Naive thymus-derived CD8-positive, alpha-beta T cell (primary cell): ENCODE results near the gene SCAI. TPM values are rescaled to one million over a fixed set of nuclear protein-coding genes. Genes with fewer than 3 reads are reported as not detected.
"Not testable (repeated sequence)": the region's sequence is repeated elsewhere in the genome, so short reads cannot be mapped to it uniquely, and the experiment has no call there.

Experiments used
- ATAC-seq, 2 donors: fragments of 150-1000 bp; cut with Tn5 transposase in 1 of 2; sonication (Bioruptor Pico), chemical (Tn5 transposase) in 1 of 2; 1 replicate in 1 of 2; 2 replicates in 1 of 2; pipeline ENCODE4 v1.10.0; 2021; ENCODE audit warnings: mild to moderate bottlenecking in 2 of 2, moderate library complexity in 2 of 2
- POLR2A ChIA-PET: fragments of 350-600 bp; sonication (Branson Sonifier 250); formaldehyde crosslinking; loops from one replicate; lab custom pipeline; 2021; ENCODE audit warnings: antibody characterized with exemption; lab: Charles Lee
- DNase-seq, 10 donors: peaks; one replicate each; pipeline versions ENCODE4 v3.0.0 to v3.0.0-alpha.2; 2020 to 2022
- H3K27ac Mint-ChIP-seq, 10 donors: one replicate each; pipeline ENCODE4 v1.8.0; 2020 to 2022; ENCODE audit warnings: mild to moderate bottlenecking in 10 of 10, mixed read lengths in 10 of 10, moderate library complexity in 4 of 10, inconsistent platforms in 1 of 10
- H3K27me3 Mint-ChIP-seq, 5 donors: one replicate each; pipeline ENCODE4 v1.8.0; 2021 to 2022; ENCODE audit warnings: mixed read lengths in 5 of 5
- H3K36me3 Mint-ChIP-seq, 3 donors: one replicate each; pipeline ENCODE4 v1.8.0; 2020 to 2022; ENCODE audit warnings: mixed read lengths in 3 of 3, mild to moderate bottlenecking in 2 of 3, inconsistent platforms in 1 of 3
- H3K4me1 Mint-ChIP-seq, 4 donors: one replicate each; pipeline ENCODE4 v1.8.0; 2021 to 2022; ENCODE audit warnings: mixed read lengths in 4 of 4
- H3K4me3 Mint-ChIP-seq, 10 donors: one replicate each; pipeline ENCODE4 v1.8.0; 2020 to 2022; ENCODE audit warnings: mild to moderate bottlenecking in 10 of 10, mixed read lengths in 10 of 10, moderate library complexity in 6 of 10, inconsistent platforms in 1 of 10
- H3K9me3 Mint-ChIP-seq, 9 donors: one replicate each; pipeline ENCODE4 v1.8.0; 2020 to 2022; ENCODE audit warnings: mixed read lengths in 9 of 9, mild to moderate bottlenecking in 3 of 9, inconsistent platforms in 1 of 9, moderate library complexity in 1 of 9
- polyA plus RNA-seq, 3 donors: library from polyadenylated mRNA; unstranded; fragments of 300-500 nt; fragmentation: Illumina TruSeq; gene quantifications; one replicate each; pipeline ENCODE4 v1.2.3, GENCODE V29; 2021
- total RNA-seq, 8 experiments: library from RNA in 2 of 8; stranded (reverse) in 2 of 8; gene quantifications; one replicate each; pipeline ENCODE4 v1.2.3 and lab custom pipeline; 2021 to 2026

The SCAI gene
- total and polyA plus RNA-seq, 5 experiments from 2014 or later: 1.1 to 15.7 (median 3.9) TPM

GRCh38 chr9:125095821-125096443, 47.4 kb downstream of the SCAI start:
- Mint-ChIP-seq H3K9me3 (peaks cover 0 to 10% (median 5%) of the 10 kb centered on the region in 9 donors), H3K27ac (peak overlapping the region in 1 of 10 donors; percentile 39), H3K4me3 (no peak overlapping the region), H3K36me3 (peaks cover 19 to 26% (median 20%) of the 10 kb centered on the region in 3 donors), H3K27me3 (no peaks in the 10 kb centered on the region), H3K4me1 (peaks cover 0 to 15% (median 9%) of the 10 kb centered on the region in 4 donors)
- POLR2A ChIA-PET: no interaction called here
- DNase-seq (no peak), ATAC-seq (no peak)

GRCh38 chr9:125091121-125091520, 52.2 kb downstream of the SCAI start:
- peaks cover 0 to 7% (median 0%) of the 10 kb centered on the region in 9 donors for H3K9me3 Mint-ChIP-seq
- peaks cover 17 to 19% (median 19%) of the 10 kb centered on the region in 3 donors for H3K36me3 Mint-ChIP-seq
- DNase-seq: no peak
- POLR2A ChIA-PET: interaction anchor here (0.6 kb wide), 1 partner anchor 117 kb away, joined by 3 read pairs; no protein-coding TSS in a partner anchor
- H3K27me3 Mint-ChIP-seq: no peaks in the 10 kb centered on the region
- H3K4me1 Mint-ChIP-seq: peaks cover 0 to 23% (median 18%) of the 10 kb centered on the region in 4 donors
- ATAC-seq: no peak
- H3K4me3 Mint-ChIP-seq: no peak overlapping the region
- no peak overlapping the region for H3K27ac Mint-ChIP-seq

GRCh38 chr9:125089331-125089730, 54.0 kb downstream of the SCAI start:
- DNase-seq: no peak
- POLR2A ChIA-PET: no interaction called here

GRCh38 chr9:125088752-125089151, 54.6 kb downstream of the SCAI start:
- Mint-ChIP-seq H3K4me3 (no peak overlapping the region), H3K27ac (no peak overlapping the region), H3K4me1 (peaks cover 0 to 17% (median 9%) of the 10 kb centered on the region in 4 donors), H3K36me3 (peaks cover 4 to 12% (median 11%) of the 10 kb centered on the region in 3 donors), H3K27me3 (no peaks in the 10 kb centered on the region), H3K9me3 (peaks cover 0 to 1% (median 0%) of the 10 kb centered on the region in 9 donors)
- ATAC-seq: no peak
- POLR2A ChIA-PET: no interaction called here
- DNase-seq: no peak

More at GRCh38 chr9:125089331-125089730, 54.0 kb downstream of the SCAI start:
- no peak for ATAC-seq
- H3K4me3 Mint-ChIP-seq: no peak overlapping the region
- no peaks in the 10 kb centered on the region for H3K27me3 Mint-ChIP-seq
- peaks cover 0 to 19% (median 12%) of the 10 kb centered on the region in 4 donors for H3K4me1 Mint-ChIP-seq
- no peaks in the 10 kb centered on the region for H3K9me3 Mint-ChIP-seq
- H3K36me3 Mint-ChIP-seq: peaks cover 7 to 11% (median 10%) of the 10 kb centered on the region in 3 donors
- H3K27ac Mint-ChIP-seq: no peak overlapping the region

- peaks cover 0 to 14% (median 7%) of the 10 kb centered on the region in 4 donors for H3K4me1 Mint-ChIP-seq
- peaks cover 0 to 24% (median 11%) of the 10 kb centered on the region in 9 donors for H3K9me3 Mint-ChIP-seq
- H3K36me3 Mint-ChIP-seq: peaks cover 14 to 35% (median 22%) of the 10 kb centered on the region in 3 donors
- POLR2A ChIA-PET: no interaction called here
- no peak overlapping the region for H3K4me3 Mint-ChIP-seq
- no peaks in the 10 kb centered on the region for H3K27me3 Mint-ChIP-seq
- no peak for DNase-seq
- ATAC-seq: no peak
- H3K27ac Mint-ChIP-seq: no peak overlapping the region
These were observed 57.4 kb downstream of the SCAI start for GRCh38 chr9:125085703-125086477.

GRCh38 chr9:125082197-125082596, 61.1 kb downstream of the SCAI start:
- H3K27me3 Mint-ChIP-seq, H3K27ac Mint-ChIP-seq, DNase-seq, ATAC-seq, POLR2A ChIA-PET, H3K4me1 Mint-ChIP-seq, H3K4me3 Mint-ChIP-seq: not testable (repeated sequence)
- Mint-ChIP-seq H3K36me3 (peaks cover 16 to 33% (median 21%) of the 10 kb centered on the region in 3 donors), H3K9me3 (peaks cover 0 to 28% (median 13%) of the 10 kb centered on the region in 9 donors)

GRCh38 chr9:125080797-125081196, 62.5 kb downstream of the SCAI start:
- H3K36me3 Mint-ChIP-seq: peaks cover 15 to 33% (median 21%) of the 10 kb centered on the region in 3 donors
- H3K27me3 Mint-ChIP-seq, H3K4me1 Mint-ChIP-seq, H3K27ac Mint-ChIP-seq, POLR2A ChIA-PET, ATAC-seq, DNase-seq: not testable (repeated sequence)
- peak overlapping the region in 1 of 10 donors; percentile 4 for H3K4me3 Mint-ChIP-seq
- peaks cover 0 to 28% (median 13%) of the 10 kb centered on the region in 9 donors for H3K9me3 Mint-ChIP-seq

- peaks cover 0 to 2% (median 0%) of the 10 kb centered on the region in 4 donors for H3K4me1 Mint-ChIP-seq
- H3K27me3 Mint-ChIP-seq: no peaks in the 10 kb centered on the region
- peaks cover 12 to 33% (median 23%) of the 10 kb centered on the region in 3 donors for H3K36me3 Mint-ChIP-seq
- no peak overlapping the region for H3K27ac Mint-ChIP-seq
- no peak for DNase-seq
- H3K9me3 Mint-ChIP-seq: peaks cover 0 to 28% (median 13%) of the 10 kb centered on the region in 9 donors
- POLR2A ChIA-PET: interaction anchor here (0.7 kb wide), 1 partner anchor 50 kb away, joined by 3 read pairs; no protein-coding TSS in a partner anchor
- no peak for ATAC-seq
- no peak overlapping the region for H3K4me3 Mint-ChIP-seq
These were observed 63.4 kb downstream of the SCAI start for GRCh38 chr9:125079931-125080330.

GRCh38 chr9:125075997-125076396, 67.3 kb downstream of the SCAI start:
- POLR2A ChIA-PET: no interaction called here
- Mint-ChIP-seq H3K4me3 (no peak overlapping the region), H3K36me3 (peaks cover 3 to 5% (median 4%) of the 10 kb centered on the region in 3 donors), H3K27me3 (no peaks in the 10 kb centered on the region), H3K9me3 (peaks cover 0 to 6% (median 3%) of the 10 kb centered on the region in 9 donors), H3K4me1 (no peaks in the 10 kb centered on the region), H3K27ac (no peak overlapping the region)
- DNase-seq (no peak), ATAC-seq (no peak)

- Mint-ChIP-seq H3K36me3 (peaks cover 0 to 2% (median 1%) of the 10 kb centered on the region in 3 donors), H3K27me3 (no peaks in the 10 kb centered on the region), H3K9me3 (no peaks in the 10 kb centered on the region), H3K4me1 (no peaks in the 10 kb centered on the region), H3K4me3 (no peak overlapping the region), H3K27ac (no peak overlapping the region)
- ATAC-seq: no peak
- no peak for DNase-seq
- POLR2A ChIA-PET: no interaction called here
These were observed 68.4 kb downstream of the SCAI start for GRCh38 chr9:125074976-125075375.

GRCh38 chr9:125066839-125067619, 76.3 kb downstream of the SCAI start:
- peaks cover 0 to 9% (median 7%) of the 10 kb centered on the region in 4 donors for H3K4me1 Mint-ChIP-seq
- DNase-seq (no peak), ATAC-seq (no peak)
- H3K27ac Mint-ChIP-seq: peak overlapping the region in 5 of 10 donors; percentile 0 to 63 (median 4)
- peaks cover 0 to 12% (median 11%) of the 10 kb centered on the region in 3 donors for H3K36me3 Mint-ChIP-seq
- peaks cover 0 to 5% (median 0%) of the 10 kb centered on the region in 9 donors for H3K9me3 Mint-ChIP-seq
- POLR2A ChIA-PET: no interaction called here
- no peaks in the 10 kb centered on the region for H3K27me3 Mint-ChIP-seq
- no peak overlapping the region for H3K4me3 Mint-ChIP-seq

GRCh38 chr9:125061391-125061790, 81.9 kb downstream of the SCAI start:
- DNase-seq (no peak), ATAC-seq (no peak)
- peaks cover 0 to 9% (median under 1%) of the 10 kb centered on the region in 4 donors for H3K4me1 Mint-ChIP-seq
- no peak overlapping the region for H3K4me3 Mint-ChIP-seq
- peaks cover 0 to 35% (median 12%) of the 10 kb centered on the region in 3 donors for H3K36me3 Mint-ChIP-seq
- peak overlapping the region in 1 of 10 donors; percentile 26 for H3K27ac Mint-ChIP-seq
- peaks cover 0 to 5% (median 0%) of the 10 kb centered on the region in 9 donors for H3K9me3 Mint-ChIP-seq
- H3K27me3 Mint-ChIP-seq: no peaks in the 10 kb centered on the region
- POLR2A ChIA-PET: no interaction called here
